ENCODE measurements around the gene RAB20. TPM values are rescaled to one million over a fixed set of nuclear protein-coding genes. Genes with fewer than 3 reads are reported as not detected.

The RAB20 gene
- total RNA-seq, 1 donor: 4.7 TPM

GRCh38 chr13:110560601-110561343 is 750 bp downstream of the RAB20 start:
- no peak for TF ChIP-seq CTCF (IDR thresholded peaks at IDR 0.05; ENCODE audit: insufficient read depth, low read depth, low read length)
- peak overlapping the region; percentile 81 for H3K4me3 ChIP-seq (ENCODE audit: low read depth, low read length)
- peak; percentile 76 for DNase-seq (ENCODE audit: low read depth)

- no peak for TF ChIP-seq CTCF (IDR thresholded peaks at IDR 0.05; ENCODE audit: insufficient read depth, low read depth, low read length)
- no peak for DNase-seq (ENCODE audit: low read depth)
- H3K4me3 ChIP-seq (ENCODE audit: low read depth, low read length): peak overlapping the region; percentile 81
Measured at GRCh38 chr13:110559986-110560385, 1.5 kb downstream of the RAB20 start.

- peak; percentile 74 for DNase-seq (ENCODE audit: low read depth)
- peak overlapping the region; percentile 81 for H3K4me3 ChIP-seq (ENCODE audit: low read depth, low read length)
- TF ChIP-seq CTCF (IDR thresholded peaks at IDR 0.05; ENCODE audit: insufficient read depth, low read depth, low read length): no peak
Measured at GRCh38 chr13:110559429-110559943, 2.0 kb downstream of the RAB20 start.

GRCh38 chr13:110557610-110558305 is 3.8 kb downstream of the RAB20 start:
- no peak for DNase-seq (ENCODE audit: low read depth)
- H3K4me3 ChIP-seq (ENCODE audit: low read depth, low read length): no peak overlapping the region
- TF ChIP-seq CTCF (IDR thresholded peaks at IDR 0.05; ENCODE audit: insufficient read depth, low read depth, low read length): no peak

DNA sequence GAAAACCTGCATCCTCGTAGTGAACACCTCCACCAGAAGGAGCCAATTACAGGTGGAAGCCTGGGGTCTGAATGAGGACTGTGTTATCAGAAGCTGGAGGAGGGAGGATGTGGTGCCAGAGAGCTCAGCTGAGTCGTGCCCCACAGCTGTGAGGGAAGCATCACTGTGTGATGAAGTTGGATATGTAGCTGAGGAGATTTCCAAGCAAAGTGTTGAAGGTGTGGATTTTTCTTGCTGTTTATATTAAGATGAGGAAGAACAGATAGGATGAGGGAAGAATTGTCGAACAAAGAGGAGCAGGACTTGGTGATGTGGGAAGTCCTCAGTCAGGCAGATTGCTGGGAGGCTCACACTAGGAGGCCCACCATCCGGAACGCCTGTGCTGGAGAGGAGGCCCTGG is 4.4 kb downstream of the RAB20 start:
- H3K4me3 ChIP-seq (ENCODE audit: low read depth, low read length): no peak overlapping the region
- no peak for DNase-seq (ENCODE audit: low read depth)
- no peak for TF ChIP-seq CTCF (IDR thresholded peaks at IDR 0.05; ENCODE audit: insufficient read depth, low read depth, low read length)

DNA sequence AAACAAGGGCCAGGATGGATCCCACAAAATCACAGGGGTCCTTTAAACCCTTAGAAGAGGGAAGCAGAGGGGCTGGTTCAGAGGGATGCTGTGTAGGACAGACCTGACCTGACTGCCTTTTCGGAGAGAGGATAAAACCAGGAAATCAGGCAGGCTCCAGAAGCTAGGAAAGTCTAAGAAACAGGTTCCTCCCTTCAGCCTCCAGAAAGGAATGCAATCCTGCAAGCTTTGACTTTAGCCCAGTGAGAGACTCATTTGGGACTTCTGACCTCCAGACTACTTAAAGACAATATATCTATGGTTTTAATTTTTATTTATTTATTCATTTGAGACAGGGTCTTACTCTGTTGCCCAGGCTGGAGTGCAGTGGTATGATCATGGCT is 5.3 kb downstream of the RAB20 start:
- TF ChIP-seq CTCF (IDR thresholded peaks at IDR 0.05; ENCODE audit: insufficient read depth, low read depth, low read length): no peak
- no peak overlapping the region for H3K4me3 ChIP-seq (ENCODE audit: low read depth, low read length)
- no peak for DNase-seq (ENCODE audit: low read depth)

All from fibroblast of villous mesenchyme (primary cell).